Right lobe of liver (tissue), 4 donors: ENCODE results near the gene ATG9B.

Source experiments
- CTCF ChIP-seq, 4 donors: fragments of 200-600 bp in 3 of 4; fragments of 450-650 bp in 1 of 4; IDR thresholded peaks; one replicate each; pipeline versions ENCODE4 v1.5.1 to v1.8.0; 2016 to 2022; ENCODE audit warnings: antibody characterized with exemption in 4 of 4, mild to moderate bottlenecking in 2 of 4
- POLR2A ChIP-seq: fragments of 450-650 bp; IDR thresholded peaks from one replicate; pipeline ENCODE4 v1.6.1; 2017; ENCODE audit warnings: antibody characterized with exemption, mild to moderate bottlenecking
- donor health status: DM: no; HTN: no; CAD: no.
- donor health status: DM: no; HTN: no; CAD: no.
- donor health status: DM: no; HTN: yes; CAD: no.

GRCh38 chr7:151068069-151068773, 43.9 kb upstream of the ATG9B start:
- TF ChIP-seq CTCF (IDR thresholded peaks at IDR 0.05) (no peak), POLR2A (no peak)
